K562 (cell line): ENCODE data around the gene ANTKMT. TPM values are rescaled to one million over a fixed set of nuclear protein-coding genes. Genes with fewer than 3 reads are reported as not detected.

Experiments used
- ZKSCAN8 ChIP-seq: fragments of 200-800 bp; sonication (Bioruptor generic); IDR thresholded peaks from 2 replicates; pipeline ENCODE4 v1.6.1; 2016; ENCODE audit warnings: missing genetic modification characterization, missing compliant biosample characterization
- polyA plus RNA-seq, 8 experiments: library from polyadenylated mRNA; depleted of rRNA in 4 of 8; stranded (reverse) in 5 of 8; unstranded in 3 of 8; fragments of >200 nt; fragmentation: Nextera tagmentation in 2 of 8; fragmentation: Illumina TruSeq in 1 of 8; extraction: Ambion mirVana in 2 of 8; extraction: Trizol in 1 of 8; gene quantifications; 2 replicates each; pipeline versions ENCODE4 v1.2.1 to v1.2.3, GENCODE V29; 2011 to 2014; ENCODE audit warnings: inconsistent platforms in 1 of 8, missing spikeins in 1 of 8
- total RNA-seq, 7 experiments: library from RNA; depleted of rRNA in 6 of 7; stranded (reverse); fragments of >200 nt in 6 of 7; fragmentation: Illumina TruSeq in 2 of 7; extraction: Trizol in 2 of 7; gene quantifications; 2 replicates each; pipeline versions ENCODE4 v1.2.1 to v1.2.3, GENCODE V29; 2011 to 2021; ENCODE audit warnings: low replicate concordance in 1 of 7
- TF ChIP-seq, protein P1 (sequence below): fragments of 450-650 bp; IDR thresholded peaks from 2 replicates; pipeline ENCODE4 v1.7.1; 2018; ENCODE audit warnings: mild to moderate bottlenecking, low read depth; ENCODE audit not compliant: partially characterized antibody
- TF ChIP-seq, protein P2 (sequence below): fragments of 250-450 bp; sonication (Bioruptor Pico); IDR thresholded peaks from 2 replicates; pipeline ENCODE4 v1.5.0; 2020; ENCODE audit warnings: mild to moderate bottlenecking, borderline replicate concordance

ANTKMT gene
- total and polyA plus RNA-seq, 9 of the 15 experiments (the other 6 are each of a cell fraction or from before 2014, with no cell fraction given): 0.58 to 217 (median 19.1) TPM

DNA sequence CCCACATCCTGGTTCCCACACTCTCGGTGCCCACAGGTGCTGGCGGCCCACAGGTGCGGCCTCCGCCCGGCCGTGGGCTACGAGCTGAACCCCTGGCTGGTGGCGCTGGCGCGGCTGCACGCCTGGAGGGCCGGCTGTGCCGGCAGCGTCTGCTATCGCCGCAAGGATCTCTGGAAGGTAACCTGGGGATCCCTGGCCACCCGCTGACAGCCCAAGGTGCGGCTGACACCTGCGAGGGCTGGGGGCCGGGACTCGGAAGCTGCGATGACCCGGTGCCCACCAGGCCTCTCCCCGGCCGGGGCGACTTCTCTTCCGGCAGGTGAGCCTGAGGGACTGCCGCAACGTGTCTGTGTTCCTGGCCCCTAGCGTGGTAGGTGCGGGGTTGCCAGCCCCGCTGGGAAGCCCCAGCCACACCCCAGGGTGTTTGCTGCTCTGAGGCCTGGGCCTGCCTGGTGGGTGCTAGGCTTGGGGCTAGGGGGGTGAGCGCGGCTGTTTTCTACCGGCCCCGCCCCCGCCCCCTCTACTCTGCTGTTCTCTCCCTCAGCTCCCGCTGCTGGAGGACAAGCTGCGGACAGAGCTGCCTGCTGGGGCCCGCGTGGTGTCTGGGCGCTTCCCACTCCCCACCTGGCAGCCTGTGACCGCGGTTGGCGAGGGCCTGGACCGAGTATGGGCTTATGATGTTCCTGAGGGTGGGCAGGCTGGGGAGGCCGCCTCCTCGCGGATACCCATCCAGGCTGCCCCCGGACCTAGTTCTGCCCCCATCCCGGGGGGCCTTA, 1.0 kb downstream of the ANTKMT start (continued):
- TF ChIP-seq, protein P1, sequence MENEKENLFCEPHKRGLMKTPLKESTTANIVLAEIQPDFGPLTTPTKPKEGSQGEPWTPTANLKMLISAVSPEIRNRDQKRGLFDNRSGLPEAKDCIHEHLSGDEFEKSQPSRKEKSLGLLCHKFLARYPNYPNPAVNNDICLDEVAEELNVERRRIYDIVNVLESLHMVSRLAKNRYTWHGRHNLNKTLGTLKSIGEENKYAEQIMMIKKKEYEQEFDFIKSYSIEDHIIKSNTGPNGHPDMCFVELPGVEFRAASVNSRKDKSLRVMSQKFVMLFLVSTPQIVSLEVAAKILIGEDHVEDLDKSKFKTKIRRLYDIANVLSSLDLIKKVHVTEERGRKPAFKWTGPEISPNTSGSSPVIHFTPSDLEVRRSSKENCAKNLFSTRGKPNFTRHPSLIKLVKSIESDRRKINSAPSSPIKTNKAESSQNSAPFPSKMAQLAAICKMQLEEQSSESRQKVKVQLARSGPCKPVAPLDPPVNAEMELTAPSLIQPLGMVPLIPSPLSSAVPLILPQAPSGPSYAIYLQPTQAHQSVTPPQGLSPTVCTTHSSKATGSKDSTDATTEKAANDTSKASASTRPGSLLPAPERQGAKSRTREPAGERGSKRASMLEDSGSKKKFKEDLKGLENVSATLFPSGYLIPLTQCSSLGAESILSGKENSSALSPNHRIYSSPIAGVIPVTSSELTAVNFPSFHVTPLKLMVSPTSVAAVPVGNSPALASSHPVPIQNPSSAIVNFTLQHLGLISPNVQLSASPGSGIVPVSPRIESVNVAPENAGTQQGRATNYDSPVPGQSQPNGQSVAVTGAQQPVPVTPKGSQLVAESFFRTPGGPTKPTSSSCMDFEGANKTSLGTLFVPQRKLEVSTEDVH: no peak
- TF ChIP-seq ZKSCAN8: no peak
- TF ChIP-seq, protein P2, sequence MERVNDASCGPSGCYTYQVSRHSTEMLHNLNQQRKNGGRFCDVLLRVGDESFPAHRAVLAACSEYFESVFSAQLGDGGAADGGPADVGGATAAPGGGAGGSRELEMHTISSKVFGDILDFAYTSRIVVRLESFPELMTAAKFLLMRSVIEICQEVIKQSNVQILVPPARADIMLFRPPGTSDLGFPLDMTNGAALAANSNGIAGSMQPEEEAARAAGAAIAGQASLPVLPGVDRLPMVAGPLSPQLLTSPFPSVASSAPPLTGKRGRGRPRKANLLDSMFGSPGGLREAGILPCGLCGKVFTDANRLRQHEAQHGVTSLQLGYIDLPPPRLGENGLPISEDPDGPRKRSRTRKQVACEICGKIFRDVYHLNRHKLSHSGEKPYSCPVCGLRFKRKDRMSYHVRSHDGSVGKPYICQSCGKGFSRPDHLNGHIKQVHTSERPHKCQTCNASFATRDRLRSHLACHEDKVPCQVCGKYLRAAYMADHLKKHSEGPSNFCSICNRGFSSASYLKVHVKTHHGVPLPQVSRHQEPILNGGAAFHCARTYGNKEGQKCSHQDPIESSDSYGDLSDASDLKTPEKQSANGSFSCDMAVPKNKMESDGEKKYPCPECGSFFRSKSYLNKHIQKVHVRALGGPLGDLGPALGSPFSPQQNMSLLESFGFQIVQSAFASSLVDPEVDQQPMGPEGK (CRISPR knock-in tag): no peak
